GM23338 (cell line): ENCODE results near the gene IGF2BP3. TPM values are rescaled to one million over a fixed set of nuclear protein-coding genes. Genes with fewer than 3 reads are reported as not detected.

Experiments used
- ATAC-seq: fragments of 200-7000 bp; cut with Tn5 transposase; 3 replicates; pipeline ENCODE4 v1.9.1; 2020
- DNase-seq: peaks from one replicate; pipeline ENCODE4 v3.0.0-alpha.2; 2015; ENCODE audit warnings: low spot score
- H2AFZ ChIP-seq: fragments of 200-600 bp; sonication (generic); 2 replicates; pipeline ENCODE4 v1.8.0; 2016; ENCODE audit warnings: antibody characterized with exemption, mild to moderate bottlenecking, moderate library complexity
- H3F3A ChIP-seq: fragments of 200-600 bp; sonication (generic); replicated peaks from 2 replicates; pipeline ENCODE4 v1.8.0; 2017; ENCODE audit warnings: antibody characterized with exemption, mixed run types, low read depth
- H3K27ac ChIP-seq: fragments of 200-600 bp; sonication (generic); 2 replicates; pipeline ENCODE4 v1.6.1; 2016; ENCODE audit warnings: low read depth
- H3K27me3 ChIP-seq: fragments of 200-600 bp; sonication (generic); 2 replicates; pipeline ENCODE4 v1.8.0; 2016; ENCODE audit warnings: mild to moderate bottlenecking, mixed run types, moderate library complexity; ENCODE audit not compliant: insufficient read depth
- H3K36me3 ChIP-seq: fragments of 200-600 bp; sonication (generic); 2 replicates; pipeline ENCODE4 v1.8.0; 2016; ENCODE audit warnings: mild to moderate bottlenecking; ENCODE audit not compliant: insufficient read depth
- H3K4me1 ChIP-seq: fragments of 200-600 bp; sonication (generic); 2 replicates; pipeline ENCODE4 v1.8.0; 2016; ENCODE audit warnings: mild to moderate bottlenecking, moderate library complexity; ENCODE audit not compliant: insufficient read depth
- H3K4me2 ChIP-seq: fragments of 200-600 bp; sonication (generic); 2 replicates; pipeline ENCODE4 v1.7.1; 2017; ENCODE audit warnings: mixed run types
- H3K4me3 ChIP-seq: fragments of 200-600 bp; sonication (generic); 2 replicates; pipeline ENCODE4 v1.6.1; 2016; ENCODE audit warnings: mixed run types
- H3K79me2 ChIP-seq: fragments of 200-600 bp; sonication (generic); replicated peaks from 2 replicates; pipeline ENCODE4 v1.8.0; 2017; ENCODE audit warnings: mild to moderate bottlenecking; ENCODE audit not compliant: insufficient read depth
- H3K9me2 ChIP-seq: fragments of 200-600 bp; sonication (generic); 2 replicates; pipeline ENCODE4 v1.8.0; 2017; ENCODE audit not compliant: insufficient read depth
- H4K20me1 ChIP-seq: fragments of 200-600 bp; sonication (generic); replicated peaks from 2 replicates; pipeline ENCODE4 v1.8.0; 2017; ENCODE audit warnings: mild to moderate bottlenecking; ENCODE audit not compliant: insufficient read depth
- H3K27ac Mint-ChIP-seq: 2 replicates; pipeline ENCODE4 v1.8.0; 2020; ENCODE audit warnings: inconsistent platforms, mild to moderate bottlenecking, moderate library complexity, mixed read lengths
- H3K27me3 Mint-ChIP-seq: 3 replicates; pipeline ENCODE4 v1.8.0; 2022; ENCODE audit warnings: low read depth, mild to moderate bottlenecking, moderate library complexity, mixed read lengths, inconsistent platforms; ENCODE audit not compliant: insufficient read depth, poor library complexity
- H3K36me3 Mint-ChIP-seq: 3 replicates; pipeline ENCODE4 v1.8.0; 2021; ENCODE audit warnings: low read depth, mild to moderate bottlenecking, inconsistent platforms, moderate library complexity, mixed read lengths
- H3K4me1 Mint-ChIP-seq: 3 replicates; pipeline ENCODE4 v1.8.0; 2020; ENCODE audit warnings: mild to moderate bottlenecking, inconsistent platforms, mixed read lengths
- H3K4me3 Mint-ChIP-seq: 3 replicates; pipeline ENCODE4 v1.8.0; 2021; ENCODE audit warnings: moderate library complexity, mild to moderate bottlenecking, inconsistent platforms, mixed read lengths
- H3K9me3 Mint-ChIP-seq: 3 replicates; pipeline ENCODE4 v1.8.0; 2020; ENCODE audit warnings: moderate library complexity, mild to moderate bottlenecking, inconsistent platforms, mixed read lengths
- CTCF ChIP-seq, 2 experiments: fragments of 200-600 bp in 1 of 2; sonication (generic) in 1 of 2; conservative IDR thresholded peaks; 2 replicates each; pipeline versions ENCODE4 v1.5.1 to v1.6.1; 2016 to 2017; ENCODE audit warnings: antibody characterized with exemption in 2 of 2, low read depth in 2 of 2, mild to moderate bottlenecking in 2 of 2, moderate library complexity in 1 of 2
- ETS1 ChIP-seq: IDR thresholded peaks from 2 replicates; pipeline ENCODE4 v1.6.1; 2016; ENCODE audit warnings: antibody characterized with exemption
- EZH2 ChIP-seq: fragments of 200-600 bp; sonication (generic); IDR thresholded peaks from one replicate; pipeline ENCODE4 v1.8.0; 2017; ENCODE audit warnings: antibody characterized with exemption, mild to moderate bottlenecking, low read depth; ENCODE audit not compliant: unreplicated experiment
- EZH2phosphoT487 ChIP-seq: fragments of 200-600 bp; sonication (generic); IDR thresholded peaks from one replicate; pipeline ENCODE4 v1.8.1; 2018; ENCODE audit warnings: antibody characterized with exemption; ENCODE audit not compliant: unreplicated experiment
- JUNB ChIP-seq: IDR thresholded peaks from one replicate; pipeline ENCODE4 v1.6.1; 2016; ENCODE audit warnings: antibody characterized with exemption; ENCODE audit not compliant: unreplicated experiment
- STAT1 ChIP-seq: IDR thresholded peaks from one replicate; pipeline ENCODE4 v1.6.1; 2016; ENCODE audit warnings: antibody characterized with exemption; ENCODE audit not compliant: unreplicated experiment
- ZNF114 ChIP-seq: fragments of 250-450 bp; sonication (Bioruptor Pico); IDR thresholded peaks from 2 replicates; pipeline ENCODE4 v1.5.0; 2020; ENCODE audit warnings: mild to moderate bottlenecking, moderate library complexity
- ZNF331 ChIP-seq: fragments of 250-450 bp; sonication (Bioruptor Pico); IDR thresholded peaks from 2 replicates; pipeline ENCODE4 v1.5.0; 2020; ENCODE audit warnings: low read depth, mild to moderate bottlenecking, moderate library complexity
- ZNF462 ChIP-seq: fragments of 250-450 bp; sonication (Bioruptor Pico); IDR thresholded peaks from 2 replicates; pipeline ENCODE4 v1.5.0; 2020; ENCODE audit warnings: mild to moderate bottlenecking, moderate library complexity
- polyA plus RNA-seq: library from polyadenylated mRNA; unstranded; fragments of >200 nt; fragmentation: Nextera tagmentation; extraction: Ambion mirVana; gene quantifications from 2 replicates; pipeline ENCODE4 v1.2.1, GENCODE V29; 2016
- total RNA-seq: library from RNA; depleted of rRNA; stranded (reverse); fragments of >200 nt; shearing (Covaris generic); gene quantifications from 2 replicates; pipeline ENCODE4 v1.2.3, GENCODE V29; 2014

The IGF2BP3 gene
- total and polyA plus RNA-seq, 2 experiments from 2014 or later = 52.0 to 183 TPM

GRCh38 chr7:23458044-23458443 lies 12.2 kb downstream of the IGF2BP3 start (continued):
- no peak for TF ChIP-seq ZNF462 (CRISPR knock-in tag)
- no peak for TF ChIP-seq EZH2
- no peak for TF ChIP-seq JUNB
- TF ChIP-seq CTCF (conservative IDR thresholded peaks at IDR 0.05; ENCODE audit: low read depth in 2 of 2) = no peak

- DNase-seq (no peak), ATAC-seq (no peak)
- Histone ChIP-seq H3K4me1 (peaks cover 53% of the 10 kb centered on the region), H3K4me3 (peak overlapping the region; percentile 14), H3K27ac (peak overlapping the region; percentile 26), H2AFZ (no peak overlapping the region), H3F3A (peaks cover 2% of the 10 kb centered on the region; the same call in 1 of the 2 replicates), H4K20me1 (peaks cover 98% of the 10 kb centered on the region), H3K4me2 (peak overlapping the region; percentile 63), H3K27me3 (no peaks in the 10 kb centered on the region), H3K9me2 (no peaks in the 10 kb centered on the region), H3K79me2 (peaks cover 100% of the 10 kb centered on the region), H3K36me3 (no peaks in the 10 kb centered on the region)
- Mint-ChIP-seq H3K27ac (no peak overlapping the region), H3K9me3 (no peaks in the 10 kb centered on the region), H3K36me3 (peaks cover 70% of the 10 kb centered on the region), H3K27me3 (peaks cover 11% of the 10 kb centered on the region), H3K4me1 (peaks cover 59% of the 10 kb centered on the region), H3K4me3 (peak overlapping the region; percentile 6; the same call in 1 of the 3 replicates)
- TF ChIP-seq EZH2phosphoT487 (no peak), CTCF (conservative IDR thresholded peaks at IDR 0.05; ENCODE audit: low read depth in 2 of 2) (no peak), ZNF114 (CRISPR knock-in tag) (no peak), ZNF331 (CRISPR knock-in tag) (no peak), STAT1 (no peak), ETS1 (no peak)
Observed at GRCh38 chr7:23456093-23456492, 14.2 kb downstream of the IGF2BP3 start.
